Endothelial cell of umbilical vein (primary cell): ENCODE results near the gene CCN6. TPM values are rescaled to one million over a fixed set of nuclear protein-coding genes. Genes with fewer than 3 reads are reported as not detected.

ENCODE experiments used
- BruUV-seq: library from RNA; stranded (reverse); fragments of 400-500 nt; replicated peaks from 2 replicates; lab custom pipeline; 2021; lab: Mats Ljungman, UMichigan
- CTCF ChIA-PET: fragments of 300-600, 350-600 bp; sonication (Branson Sonifier 250); formaldehyde crosslinking; loops from one replicate; lab custom pipeline; 2021; ENCODE audit warnings: antibody characterized with exemption, inconsistent platforms; lab: Charles Lee
- POLR2A ChIA-PET: fragments of 300-600, 350-600 bp; sonication (Branson Sonifier 250); formaldehyde crosslinking; loops from one replicate; lab custom pipeline; 2021; ENCODE audit warnings: antibody characterized with exemption, inconsistent platforms; lab: Charles Lee
- DNase-seq: peaks from one replicate; pipeline ENCODE4 v3.0.0-alpha.2; 2011; ENCODE audit warnings: low read depth, low spot score
- FAIRE-seq: peaks from 2 replicates; lab custom pipeline; 2011; peaks lifted over from hg19 to GRCh38; lab: Jason Lieb, UNC
- H2AFZ ChIP-seq: 2 replicates; pipeline ENCODE4 v1.6.0; 2012; ENCODE audit warnings: low read depth, low read length, control low read depth, inconsistent platforms
- H3K27ac ChIP-seq: 2 replicates; pipeline ENCODE4 v1.5.1; 2011; ENCODE audit warnings: low read depth, mild to moderate bottlenecking, control low read depth, low read length, moderate library complexity; ENCODE audit not compliant: insufficient read depth
- H3K27me3 ChIP-seq, 2 experiments: 2 replicates each; pipeline versions ENCODE4 v1.6.0 to v1.6.1; 2011; ENCODE audit warnings: low read length in 2 of 2, mixed read lengths in 1 of 2; ENCODE audit not compliant: control insufficient read depth in 2 of 2, insufficient read depth in 2 of 2
- H3K36me3 ChIP-seq, 2 experiments: 2 replicates in 1 of 2; 3 replicates in 1 of 2; pipeline ENCODE4 v1.5.1; 2011; ENCODE audit warnings: low read length in 2 of 2, mild to moderate bottlenecking in 1 of 2, moderate library complexity in 1 of 2; ENCODE audit not compliant: control insufficient read depth in 2 of 2, insufficient read depth in 2 of 2; ENCODE audit errors: extremely low read depth in 1 of 2
- H3K4me1 ChIP-seq: 3 replicates; pipeline ENCODE4 v1.5.1; 2011; ENCODE audit warnings: mild to moderate bottlenecking, low read length; ENCODE audit not compliant: control insufficient read depth, insufficient read depth; ENCODE audit errors: extremely low read depth
- H3K4me2 ChIP-seq: 2 replicates; pipeline ENCODE4 v1.6.1; 2011; ENCODE audit warnings: low read length, control low read depth, mixed read lengths; ENCODE audit not compliant: insufficient read depth
- H3K4me3 ChIP-seq, 3 experiments: fragments of 200-600 bp in 1 of 3; sonication (generic), shearing (Covaris generic) in 1 of 3; replicated peaks in 1 of 3; 2 replicates each; pipeline ENCODE4 v1.5.1; 2011 to 2016; ENCODE audit warnings: control low read depth in 3 of 3, low read length in 3 of 3, mild to moderate bottlenecking in 2 of 3, inconsistent platforms in 1 of 3, low read depth in 1 of 3, moderate library complexity in 1 of 3; ENCODE audit not compliant: insufficient read depth in 1 of 3
- H3K79me2 ChIP-seq: 2 replicates; pipeline ENCODE4 v1.6.0; 2012; ENCODE audit warnings: low read length, inconsistent platforms; ENCODE audit not compliant: control insufficient read depth, insufficient read depth
- H3K9ac ChIP-seq: replicated peaks from 2 replicates; pipeline ENCODE3; 2011; ENCODE audit warnings: low read length, control low read depth; ENCODE audit not compliant: insufficient read depth; ENCODE audit errors: extremely low read depth
- H3K9me1 ChIP-seq: replicated peaks from 3 replicates; pipeline ENCODE4 v1.6.0; 2011; ENCODE audit warnings: mild to moderate bottlenecking, low read length; ENCODE audit not compliant: control insufficient read depth, insufficient read depth; ENCODE audit errors: extremely low read depth
- H3K9me3 ChIP-seq: replicated peaks from 2 replicates; pipeline ENCODE4 v1.5.1; 2012; ENCODE audit warnings: low read length, inconsistent platforms; ENCODE audit not compliant: control insufficient read depth, insufficient read depth
- H4K20me1 ChIP-seq: replicated peaks from 2 replicates; pipeline ENCODE3; 2011; ENCODE audit warnings: mild to moderate bottlenecking, low read length; ENCODE audit not compliant: control insufficient read depth, insufficient read depth; ENCODE audit errors: extremely low read depth
- EZH2 ChIP-seq: IDR thresholded peaks from 2 replicates; pipeline ENCODE4 v1.6.1; 2012; ENCODE audit warnings: borderline replicate concordance, low read depth, mild to moderate bottlenecking, moderate library complexity, low read length, inconsistent platforms; ENCODE audit not compliant: severe bottlenecking
- FOS ChIP-seq: IDR thresholded peaks from 2 replicates; pipeline ENCODE4 v1.6.1; 2011; ENCODE audit warnings: mild to moderate bottlenecking, low read length, moderate library complexity, borderline replicate concordance; ENCODE audit not compliant: insufficient read depth
- GATA2 ChIP-seq: IDR thresholded peaks from 2 replicates; pipeline ENCODE4 v1.7.0; 2011; ENCODE audit warnings: low read depth, mild to moderate bottlenecking, moderate library complexity, mixed read lengths, low read length; ENCODE audit not compliant: insufficient read length, insufficient read depth
- JUN ChIP-seq: IDR thresholded peaks from 2 replicates; pipeline ENCODE4 v1.6.1; 2011; ENCODE audit warnings: borderline replicate concordance, low read depth; ENCODE audit not compliant: insufficient read length, insufficient read depth
- MYC ChIP-seq: IDR thresholded peaks from one replicate; pipeline ENCODE4 v1.6.1; 2011; ENCODE audit warnings: mild to moderate bottlenecking, low read depth, low read length
- POLR2A ChIP-seq: IDR thresholded peaks from 2 replicates; pipeline ENCODE4 v1.6.1; 2012; ENCODE audit warnings: low read depth, mild to moderate bottlenecking, control low read depth, low read length
- POLR2AphosphoS5 ChIP-seq: IDR thresholded peaks from 2 replicates; pipeline ENCODE4 v1.6.1; 2012; ENCODE audit warnings: low read depth, mild to moderate bottlenecking, control low read depth, low read length, moderate library complexity; ENCODE audit not compliant: insufficient read depth
- dilution Hi-C: fragments of 300-500 bp; cut with MboI; formaldehyde crosslinking; loops from one replicate; pipeline ENCODE4 v1.15.0; 2019; ENCODE audit warnings: low sequenced_read_pairs; ENCODE audit not compliant: extremely low pct_ligation_motif_present
- intact Hi-C: fragments of 100-400 bp; cut with micrococcal nuclease; formaldehyde crosslinking; loops from one replicate; pipeline ENCODE4 v1.10.0; 2022
- polyA plus RNA-seq, 4 experiments: library from polyadenylated mRNA; depleted of rRNA in 3 of 4; stranded (reverse) in 3 of 4; unstranded in 1 of 4; fragments of >200 nt; gene quantifications; 2 replicates each; pipeline versions ENCODE4 v1.2.1 to v1.2.3, GENCODE V29; 2011 to 2012; ENCODE audit warnings: missing spikeins in 1 of 4
- total RNA-seq: library from RNA; stranded (reverse); gene quantifications from 2 replicates; pipeline ENCODE4 v1.2.3, GENCODE V29; 2021
- TF ChIP-seq, protein P1 (sequence below), 2 donors: IDR thresholded peaks; 1 replicate in 1 of 2; 2 replicates in 1 of 2; pipeline ENCODE4 v1.5.1; 2011; ENCODE audit warnings: low read length in 2 of 2, mild to moderate bottlenecking in 2 of 2, moderate library complexity in 2 of 2, control low read depth in 1 of 2, inconsistent platforms in 1 of 2, low read depth in 1 of 2; ENCODE audit not compliant: insufficient read depth in 1 of 2; ENCODE audit errors: extremely low read depth in 1 of 2

Gene CCN6
- total and polyA plus RNA-seq, 2 donors (not counting 3 experiments of a cell fraction or from before 2014, with no cell fraction given), result not detected

DNA sequence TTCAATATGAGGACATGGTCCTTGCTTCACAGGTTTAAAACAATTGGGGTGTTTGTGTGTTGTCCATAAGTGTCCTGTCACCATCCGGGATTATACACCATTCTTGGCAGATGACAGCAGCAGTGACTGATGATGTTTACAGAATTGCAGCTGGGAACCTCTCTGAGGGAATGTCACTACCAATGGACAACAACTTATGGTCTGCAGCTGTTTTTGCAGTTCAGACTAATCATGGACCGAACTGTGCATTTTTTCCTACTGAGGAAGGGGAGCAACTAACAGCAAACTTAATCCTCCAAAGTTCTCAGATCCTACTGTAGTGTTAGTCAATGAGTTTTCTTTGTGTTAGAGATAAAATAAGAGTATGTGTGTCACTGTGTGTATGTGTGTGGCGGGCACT lies 59.5 kb downstream of the CCN6 start:
- no peak for TF ChIP-seq FOS
- TF ChIP-seq GATA2, result no peak
- TF ChIP-seq POLR2A, result no peak
- no peak for DNase-seq
- no peak overlapping the region for H3K9ac ChIP-seq

GRCh38 chr6:112113918-112114317 lies 60.0 kb downstream of the CCN6 start:
- no peak overlapping the region for H3K4me3 ChIP-seq
- intact Hi-C loops (no loop called here), dilution Hi-C loops (no loop called here)
- H3K79me2 ChIP-seq, result no peaks in the 10 kb centered on the region
- H3K27ac ChIP-seq, result no peak overlapping the region
- peaks cover 59 to 75% of the 10 kb centered on the region in 2 experiments for H3K36me3 ChIP-seq
- H3K9ac ChIP-seq, result no peak overlapping the region
- no peaks in the 10 kb centered on the region for H3K27me3 ChIP-seq
- ChIA-PET POLR2A (no interaction called here), CTCF (no interaction called here)
- no peak for DNase-seq
- H3K9me3 ChIP-seq, result no peaks in the 10 kb centered on the region
- H2AFZ ChIP-seq, result no peak overlapping the region
- no TSS peak for BruUV-seq
- no peak for FAIRE-seq
- no peaks in the 10 kb centered on the region for H4K20me1 ChIP-seq
- H3K9me1 ChIP-seq, result no peaks in the 10 kb centered on the region
- TF ChIP-seq, protein P1, sequence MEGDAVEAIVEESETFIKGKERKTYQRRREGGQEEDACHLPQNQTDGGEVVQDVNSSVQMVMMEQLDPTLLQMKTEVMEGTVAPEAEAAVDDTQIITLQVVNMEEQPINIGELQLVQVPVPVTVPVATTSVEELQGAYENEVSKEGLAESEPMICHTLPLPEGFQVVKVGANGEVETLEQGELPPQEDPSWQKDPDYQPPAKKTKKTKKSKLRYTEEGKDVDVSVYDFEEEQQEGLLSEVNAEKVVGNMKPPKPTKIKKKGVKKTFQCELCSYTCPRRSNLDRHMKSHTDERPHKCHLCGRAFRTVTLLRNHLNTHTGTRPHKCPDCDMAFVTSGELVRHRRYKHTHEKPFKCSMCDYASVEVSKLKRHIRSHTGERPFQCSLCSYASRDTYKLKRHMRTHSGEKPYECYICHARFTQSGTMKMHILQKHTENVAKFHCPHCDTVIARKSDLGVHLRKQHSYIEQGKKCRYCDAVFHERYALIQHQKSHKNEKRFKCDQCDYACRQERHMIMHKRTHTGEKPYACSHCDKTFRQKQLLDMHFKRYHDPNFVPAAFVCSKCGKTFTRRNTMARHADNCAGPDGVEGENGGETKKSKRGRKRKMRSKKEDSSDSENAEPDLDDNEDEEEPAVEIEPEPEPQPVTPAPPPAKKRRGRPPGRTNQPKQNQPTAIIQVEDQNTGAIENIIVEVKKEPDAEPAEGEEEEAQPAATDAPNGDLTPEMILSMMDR (IDR thresholded peaks at IDR 0.05; ENCODE audit: extremely low read depth in 1 of 2, insufficient read depth in 1 of 2, low read depth in 1 of 2, low read length in 2 of 2), result no peak
- TF ChIP-seq FOS (no peak), EZH2 (no peak), POLR2AphosphoS5 (no peak), POLR2A (no peak), JUN (no peak), MYC (no peak)
- H3K4me1 ChIP-seq, result peaks cover 8% of the 10 kb centered on the region
- no peak overlapping the region for H3K4me2 ChIP-seq

More for the DNA sequence above, 59.5 kb downstream of the CCN6 start:
- Histone ChIP-seq H3K27ac (no peak overlapping the region), H3K4me2 (no peak overlapping the region), H3K36me3 (peaks cover 59 to 73% of the 10 kb centered on the region in 2 experiments), H3K4me1 (peaks cover 3% of the 10 kb centered on the region), H3K9me3 (no peaks in the 10 kb centered on the region), H4K20me1 (no peaks in the 10 kb centered on the region), H3K4me3 (no peak overlapping the region), H3K27me3 (no peaks in the 10 kb centered on the region), H2AFZ (no peak overlapping the region), H3K9me1 (no peaks in the 10 kb centered on the region), H3K79me2 (no peaks in the 10 kb centered on the region)
- no peak for FAIRE-seq
- dilution Hi-C loops (no loop called here), intact Hi-C loops (no loop called here)
- ChIA-PET POLR2A (no interaction called here), CTCF (no interaction called here)
- no TSS peak for BruUV-seq
